A549 treated with dexamethasone at 1 μM for 4 hours (cell line): ENCODE data around the gene DSG1. TPM values are rescaled to one million over a fixed set of nuclear protein-coding genes. Genes with fewer than 3 reads are reported as not detected.

Experiments used
- total RNA-seq: library from RNA; stranded (reverse); fragments of 200-300 nt; extraction: Qiagen RNA extraction; gene quantifications from 5 replicates; pipeline ENCODE4 v1.2.3, GENCODE V29; 2022

DSG1 gene
- total RNA-seq, result not detected in 5 replicates

DNA sequence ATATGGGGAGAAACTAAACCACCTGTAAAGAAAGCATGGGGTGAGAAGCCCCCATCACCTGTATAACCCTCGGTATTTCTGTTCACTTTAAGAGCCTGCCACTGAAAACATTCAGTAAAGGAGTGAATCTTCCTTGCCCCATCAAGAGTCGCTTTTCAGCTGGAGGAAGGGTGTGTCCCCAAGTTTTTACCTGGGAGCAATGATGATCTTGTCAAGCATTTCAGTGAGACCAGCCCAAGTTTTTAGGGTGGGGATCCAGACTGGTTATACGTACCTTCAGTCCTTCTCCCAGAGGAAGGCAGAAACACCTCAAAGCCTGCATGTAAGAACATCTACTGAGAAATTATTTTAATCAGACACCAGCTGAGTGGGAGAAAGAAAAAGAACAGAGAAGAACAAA, at the start of gene DSG1:
TSS of gene DSG1 (plus strand) at position 301 of the 400 bp plus-strand sequence. CDS start 141 bp downstream, outside the sequence.

DNA sequence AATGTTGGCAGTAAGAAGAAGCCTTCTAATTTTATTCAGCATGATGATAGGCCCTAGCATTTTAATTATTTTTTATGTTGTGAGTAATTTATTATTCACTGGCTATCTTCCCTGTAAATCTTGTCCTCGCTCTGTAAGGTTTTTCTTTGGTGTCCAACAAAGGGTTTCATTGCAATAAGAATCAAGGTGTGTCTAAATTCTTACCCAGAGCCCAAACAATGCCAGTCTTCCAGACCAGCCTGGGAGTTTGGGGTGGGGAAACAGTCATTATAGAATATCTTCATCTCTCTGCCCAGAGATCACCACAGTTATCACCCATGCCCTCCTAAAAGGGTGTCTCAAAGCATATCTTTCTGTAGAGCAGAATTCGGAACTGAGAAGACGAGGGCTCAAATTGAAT, 58.5 kb downstream of the DSG1 start, which contains the start of gene DSG4:
TSS of gene DSG4 (plus strand) at position 301 of the 400 bp plus-strand sequence. CDS start 135 bp downstream, outside the sequence.

Other genes starting within 250 kb of the DSG1 start
- gene DSC2, start 215.7 kb upstream of the DSG1 start, total RNA-seq, result 0.64 to 1.1 TPM (median 1.0 TPM) in 5 replicates
- gene DSC1, start 155.3 kb upstream of the DSG1 start, total RNA-seq, result not detected in 5 replicates
- not detected in 5 replicates for gene DSG4, start 58.6 kb downstream of the DSG1 start, total RNA-seq
- gene DSG3, start 129.6 kb downstream of the DSG1 start, total RNA-seq, result 0.01 to 0.02 TPM (median 0.02 TPM) in 4 of 5 replicates, not detected in the other
- 45.6 to 69.2 TPM (median 64.0 TPM) in 5 replicates for gene DSG2, start 180.0 kb downstream of the DSG1 start, total RNA-seq